NCI-H1436 treated with DMSO at 0.1 percent for 48 hours (cell line): ENCODE data around the gene FHIT.
"Not testable (repeated sequence)": the region's sequence is repeated elsewhere in the genome, so short reads cannot be mapped to it uniquely, and the experiment has no call there.

Source experiments
- DNase-seq: peaks from one replicate; lab custom pipeline; 2025; lab: John Stamatoyannopoulos, UW

Gene FHIT

GRCh38 chr3:60919296-60919695 lies 332.0 kb downstream of the FHIT start:
- no peak for DNase-seq

- DNase-seq, result no peak
Measured at GRCh38 chr3:60917141-60917540, 334.1 kb downstream of the FHIT start.

- no peak for DNase-seq
Measured at GRCh38 chr3:60916546-60916945, 334.7 kb downstream of the FHIT start.

GRCh38 chr3:60913474-60913873 lies 337.8 kb downstream of the FHIT start:
- no peak for DNase-seq

- no peak for DNase-seq
Measured at GRCh38 chr3:60912876-60913275, 338.4 kb downstream of the FHIT start.

- DNase-seq, result no peak
Measured at GRCh38 chr3:60912142-60912541, 339.1 kb downstream of the FHIT start.

GRCh38 chr3:60909526-60909925 lies 341.7 kb downstream of the FHIT start:
- no peak for DNase-seq

- DNase-seq, result no peak
Measured at GRCh38 chr3:60906283-60906682, 345.0 kb downstream of the FHIT start.

GRCh38 chr3:60898321-60898720 lies 352.9 kb downstream of the FHIT start:
- DNase-seq, result no peak

- no peak for DNase-seq
Measured at GRCh38 chr3:60893946-60894345, 357.3 kb downstream of the FHIT start.

GRCh38 chr3:60890226-60890625 lies 361.0 kb downstream of the FHIT start:
- DNase-seq, result no peak

- not testable (repeated sequence) for DNase-seq
Measured at GRCh38 chr3:60888952-60889351, 362.3 kb downstream of the FHIT start.

GRCh38 chr3:60887574-60887973 lies 363.7 kb downstream of the FHIT start:
- DNase-seq, result no peak

- DNase-seq, result no peak
Measured at GRCh38 chr3:60886518-60886917, 364.7 kb downstream of the FHIT start.

GRCh38 chr3:60884005-60884404 lies 367.2 kb downstream of the FHIT start:
- DNase-seq, result no peak

- no peak for DNase-seq
Measured at GRCh38 chr3:60877188-60877587, 374.1 kb downstream of the FHIT start.

- no peak for DNase-seq
Measured at GRCh38 chr3:60870396-60870795, 380.9 kb downstream of the FHIT start.

- no peak for DNase-seq
Measured at GRCh38 chr3:60867200-60867599, 384.1 kb downstream of the FHIT start.

GRCh38 chr3:60856257-60857046 lies 394.8 kb downstream of the FHIT start:
- DNase-seq, result no peak

GRCh38 chr3:60855250-60855649 lies 396.0 kb downstream of the FHIT start:
- DNase-seq, result no peak

GRCh38 chr3:60854791-60855190 lies 396.5 kb downstream of the FHIT start:
- DNase-seq, result no peak

- DNase-seq, result no peak
Measured at GRCh38 chr3:60847791-60848190, 403.5 kb downstream of the FHIT start.

GRCh38 chr3:60844256-60844655 lies 407.0 kb downstream of the FHIT start:
- DNase-seq, result no peak

GRCh38 chr3:60841355-60841754 lies 409.9 kb downstream of the FHIT start:
- no peak for DNase-seq
